Measurements from ENCODE around the gene AMH.

- TF ChIP-seq CTCF (IDR thresholded peaks at IDR 0.05) (no peak), POLR2A (IDR thresholded peaks at IDR 0.05) (no peak)
These were observed 11.3 kb upstream of the AMH start for GRCh38 chr19:2237869-2238153.

Data from thyroid gland (tissue), 4 donors.